ENCODE results near the gene LDLRAD1. TPM values are rescaled to one million over a fixed set of nuclear protein-coding genes. Genes with fewer than 3 reads are reported as not detected.

The LDLRAD1 gene
- not detected in 2 replicates for total RNA-seq (2014; rRNA removed; shearing (Covaris generic))
- polyA plus RNA-seq (2016; fragmentation: Nextera tagmentation; extraction: Ambion mirVana), result not detected in 2 replicates
- long read RNA-seq, result 0 reads

GRCh38 chr1:54017979-54018378, at the start of gene LDLRAD1:
Gene LDLRAD1 (minus strand): TSS chr1:54018186. CDS start chr1:54018112, 74 bp downstream.
- DNase-seq (ENCODE audit: low spot score), result no peak
- no peaks in the 10 kb centered on the region for H3K79me2 ChIP-seq (replicated peaks; ENCODE audit: insufficient read depth)

GRCh38 chr1:54064299-54064698, 46.3 kb upstream of the LDLRAD1 start:
- Histone ChIP-seq H3K9me2 (ENCODE audit: insufficient read depth) (no peaks in the 10 kb centered on the region), H3K79me2 (replicated peaks; ENCODE audit: insufficient read depth) (no peaks in the 10 kb centered on the region), H2AFZ (no peak overlapping the region), H3K4me1 (ENCODE audit: insufficient read depth) (no peaks in the 10 kb centered on the region), H3K27me3 (ENCODE audit: insufficient read depth) (no peaks in the 10 kb centered on the region), H3K36me3 (ENCODE audit: insufficient read depth) (no peaks in the 10 kb centered on the region), H4K20me1 (replicated peaks; ENCODE audit: insufficient read depth) (no peaks in the 10 kb centered on the region; the same call in 1 of the 2 replicates), H3K4me3 (no peak overlapping the region), H3K4me2 (no peak overlapping the region), H3K27ac (ENCODE audit: low read depth) (no peak overlapping the region), H3F3A (replicated peaks; ENCODE audit: low read depth) (no peaks in the 10 kb centered on the region)
- no peak for DNase-seq (ENCODE audit: low spot score)
- Mint-ChIP-seq H3K4me1 (no peaks in the 10 kb centered on the region), H3K27ac (no peak overlapping the region), H3K36me3 (ENCODE audit: low read depth) (no peaks in the 10 kb centered on the region), H3K4me3 (no peak overlapping the region), H3K27me3 (ENCODE audit: insufficient read depth, low read depth, poor library complexity) (no peaks in the 10 kb centered on the region), H3K9me3 (no peaks in the 10 kb centered on the region)
- TF ChIP-seq JUNB (IDR thresholded peaks at IDR 0.05; ENCODE audit: unreplicated experiment) (no peak), NANOG (IDR thresholded peaks at IDR 0.05; ENCODE audit: borderline replicate concordance) (no peak), EZH2phosphoT487 (IDR thresholded peaks at IDR 0.05; ENCODE audit: unreplicated experiment) (no peak)
- ATAC-seq, result no peak

More at GRCh38 chr1:54017979-54018378, at the start of gene LDLRAD1:
- no peaks in the 10 kb centered on the region for H3K9me2 ChIP-seq (ENCODE audit: insufficient read depth)
- H3F3A ChIP-seq (replicated peaks; ENCODE audit: low read depth), result no peaks in the 10 kb centered on the region
- TF ChIP-seq REST (IDR thresholded peaks at IDR 0.05; ENCODE audit: unreplicated experiment), result no peak
- no peak for TF ChIP-seq ETS1 (IDR thresholded peaks at IDR 0.05)
- TF ChIP-seq EZH2phosphoT487 (IDR thresholded peaks at IDR 0.05; ENCODE audit: unreplicated experiment), result no peak
- no peak for TF ChIP-seq ZNF114 (CRISPR knock-in tag; IDR thresholded peaks at IDR 0.05)
- TF ChIP-seq CREB1 (CRISPR knock-in tag; IDR thresholded peaks at IDR 0.05; ENCODE audit: low read depth), result no peak
- no peak for TF ChIP-seq JUNB (IDR thresholded peaks at IDR 0.05; ENCODE audit: unreplicated experiment)
- H3K27ac ChIP-seq (ENCODE audit: low read depth), result no peak within 1 kb of the TSS
- peak; percentile 31 for ATAC-seq
- no peak within 1 kb of the TSS for H2AFZ ChIP-seq
- peaks cover 8% of the 10 kb centered on the region for H3K4me1 Mint-ChIP-seq
- no peak within 1 kb of the TSS for H3K4me3 Mint-ChIP-seq
- H3K36me3 ChIP-seq (ENCODE audit: insufficient read depth), result no peaks in the 10 kb centered on the region
- H3K4me2 ChIP-seq, result no peak within 1 kb of the TSS
- H3K4me1 ChIP-seq (ENCODE audit: insufficient read depth), result no peaks in the 10 kb centered on the region
- no peaks in the 10 kb centered on the region for H4K20me1 ChIP-seq (replicated peaks; ENCODE audit: insufficient read depth)
- peaks cover 10% of the 10 kb centered on the region for H3K27me3 Mint-ChIP-seq (ENCODE audit: insufficient read depth, low read depth, poor library complexity)
- H3K27me3 ChIP-seq (ENCODE audit: insufficient read depth), result no peaks in the 10 kb centered on the region
- no peak within 1 kb of the TSS for H3K4me3 ChIP-seq
- no peak within 1 kb of the TSS for H3K27ac Mint-ChIP-seq
- H3K9me3 Mint-ChIP-seq, result no peaks in the 10 kb centered on the region
- no peaks in the 10 kb centered on the region for H3K36me3 Mint-ChIP-seq (ENCODE audit: low read depth)
